HL-60/S4 treated with phorbol 12-myristate 13-acetate at 8.2 ng/mL for 4 days and 3 days (cell line): ENCODE results near the gene TREML4.

Experiments used
- in situ Hi-C: fragments of 300-500 bp; cut with MboI; formaldehyde crosslinking; loops from 2 replicates; pipeline ENCODE4 v1.15.0; 2022; ENCODE audit warnings: low sequenced_read_pairs

TREML4 gene, protein sequence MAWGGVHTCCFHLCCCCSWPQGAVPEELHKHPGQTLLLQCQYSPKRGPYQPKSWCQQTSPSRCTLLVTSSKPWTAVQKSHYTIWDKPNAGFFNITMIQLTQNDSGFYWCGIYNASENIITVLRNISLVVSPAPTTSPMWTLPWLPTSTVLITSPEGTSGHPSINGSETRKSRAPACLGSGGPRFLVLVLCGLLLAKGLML

DNA sequence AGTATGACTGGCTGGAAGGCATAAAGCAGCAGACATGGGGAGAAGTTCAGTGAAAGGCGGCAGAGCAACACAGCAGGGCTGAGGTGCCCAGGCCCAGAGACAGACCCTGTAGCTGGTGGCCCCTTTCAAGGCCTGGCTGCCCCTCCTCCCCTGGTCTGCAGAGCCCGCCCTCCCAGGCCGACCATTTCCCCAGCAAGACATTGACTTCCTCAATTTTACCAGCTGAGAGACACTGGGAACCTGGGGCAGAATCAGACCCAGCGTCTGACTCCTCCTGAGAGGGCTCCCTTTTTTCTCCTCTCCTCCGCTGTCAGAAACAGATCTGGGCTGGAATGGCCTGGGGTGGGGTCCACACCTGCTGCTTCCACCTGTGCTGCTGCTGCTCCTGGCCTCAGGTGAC is at the start of gene TREML4:
TREML4 (plus strand) TSS at position 254 of the 400 bp plus-strand sequence; CDS start at position 333, 79 bp downstream.
- in situ Hi-C loops = no loop called here

DNA sequence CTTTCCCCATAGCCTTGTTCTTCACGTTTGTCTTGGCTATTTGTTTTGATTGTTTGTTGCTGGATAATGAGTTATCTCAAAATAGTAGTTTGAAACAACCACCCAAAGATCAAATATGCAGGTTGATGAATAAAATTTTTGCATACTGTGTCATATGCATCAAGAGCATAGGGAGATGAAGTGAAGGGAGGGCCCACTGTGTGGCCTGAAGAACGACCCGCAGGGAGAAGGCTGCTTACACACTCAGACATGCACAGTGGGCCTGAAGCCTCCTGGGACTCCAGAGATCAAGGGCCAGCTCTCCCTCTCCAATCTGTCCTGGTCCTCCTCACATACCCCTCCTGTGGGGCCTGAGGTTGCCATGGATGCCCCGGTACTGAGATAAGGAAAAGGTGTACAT is 49.0 kb upstream of the TREML4 start:
- in situ Hi-C loops = loop anchor here (25.0 kb wide), 1 partner anchor 92 kb away; no protein-coding TSS in a partner anchor

DNA sequence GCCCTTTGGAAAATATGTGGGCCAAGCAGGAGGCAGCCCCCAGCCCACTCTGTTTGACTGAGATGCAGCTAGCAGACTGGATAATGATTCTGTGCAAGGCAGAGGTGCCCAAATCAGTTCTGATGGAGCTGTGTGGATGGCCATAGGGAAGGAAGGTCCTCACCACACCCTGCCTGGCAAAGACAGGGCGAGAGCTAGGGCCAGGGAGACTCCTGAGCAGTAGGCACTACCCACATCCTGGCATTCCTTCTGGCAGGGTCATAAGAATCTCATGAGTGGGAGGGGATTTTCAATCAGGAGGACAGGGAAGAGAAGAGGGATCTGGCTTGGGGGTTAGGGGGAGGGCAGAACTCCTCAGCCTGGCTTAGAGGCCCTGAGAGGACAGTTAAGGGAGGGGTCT is 46.6 kb upstream of the TREML4 start:
- in situ Hi-C loops = loop anchor here (25.0 kb wide), 1 partner anchor 94 kb away; no protein-coding TSS in a partner anchor

DNA sequence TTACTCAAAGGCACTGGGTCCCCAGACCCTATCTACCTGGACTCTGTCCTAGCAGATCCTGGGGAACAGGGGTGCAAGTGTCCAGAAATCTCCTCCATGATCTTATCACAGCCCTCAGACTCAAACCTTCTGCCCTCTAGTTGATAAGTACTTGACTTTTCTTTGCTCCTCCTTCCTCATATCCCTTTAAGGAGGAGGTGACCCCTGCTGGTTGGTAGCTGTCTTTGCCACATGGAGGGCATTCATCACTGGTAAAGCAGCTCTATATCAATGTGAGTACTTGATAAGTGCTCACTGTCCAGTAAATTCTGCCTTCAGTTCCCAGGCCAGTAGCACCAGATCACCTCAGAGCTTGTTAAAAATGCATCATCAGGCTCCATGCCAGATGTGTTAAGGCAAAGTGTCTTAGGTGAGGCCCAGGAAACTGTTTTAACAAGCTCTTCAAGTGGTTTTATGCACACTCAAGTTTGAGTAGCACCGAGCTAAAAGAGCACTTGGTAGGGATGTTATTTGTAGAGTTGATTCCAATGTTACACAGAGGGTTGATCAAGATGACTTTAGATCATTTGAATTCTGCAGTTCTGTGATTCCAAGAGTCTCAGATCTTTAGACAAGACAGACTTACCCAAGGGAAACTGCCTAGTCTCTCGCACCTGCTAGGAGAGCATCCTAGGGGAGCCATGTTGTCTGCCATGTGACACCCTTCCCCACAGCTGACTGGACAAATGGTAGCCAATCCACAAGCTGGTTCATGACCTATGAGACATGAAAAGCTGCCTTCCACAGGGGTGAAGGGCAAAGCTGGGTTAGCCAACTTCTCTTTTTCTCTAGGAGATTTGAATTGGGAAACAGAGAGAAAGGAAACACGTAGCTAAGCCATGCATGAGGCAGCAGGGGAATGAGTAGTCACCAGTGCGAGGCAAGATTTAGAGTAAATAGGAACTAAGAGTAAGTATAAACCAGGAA is 45.8 kb upstream of the TREML4 start:
- in situ Hi-C loops = loop anchor here (25.0 kb wide), 1 partner anchor 95 kb away; no protein-coding TSS in a partner anchor

DNA sequence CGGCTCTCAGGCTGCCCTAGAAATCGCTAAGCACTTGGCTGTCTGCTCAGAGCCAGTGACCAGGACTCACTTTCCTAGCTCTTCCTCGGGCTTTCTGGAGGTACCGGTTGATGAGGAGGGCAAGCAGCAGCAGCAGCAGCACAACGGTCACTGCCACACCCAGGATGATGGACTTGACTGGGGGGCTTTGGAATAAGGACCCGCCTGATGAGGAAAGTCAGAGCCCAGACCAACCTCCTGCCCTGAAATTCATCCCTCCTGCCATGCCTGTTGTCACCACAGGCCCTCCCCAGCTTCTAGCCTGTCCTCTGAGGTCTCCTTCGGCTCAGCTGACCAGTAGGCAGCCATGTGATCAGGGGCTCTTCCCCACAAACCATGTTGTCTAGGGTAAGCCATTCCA is 43.4 kb upstream of the TREML4 start:
- in situ Hi-C loops = loop anchor here (25.0 kb wide), 1 partner anchor 97 kb away; no protein-coding TSS in a partner anchor

DNA sequence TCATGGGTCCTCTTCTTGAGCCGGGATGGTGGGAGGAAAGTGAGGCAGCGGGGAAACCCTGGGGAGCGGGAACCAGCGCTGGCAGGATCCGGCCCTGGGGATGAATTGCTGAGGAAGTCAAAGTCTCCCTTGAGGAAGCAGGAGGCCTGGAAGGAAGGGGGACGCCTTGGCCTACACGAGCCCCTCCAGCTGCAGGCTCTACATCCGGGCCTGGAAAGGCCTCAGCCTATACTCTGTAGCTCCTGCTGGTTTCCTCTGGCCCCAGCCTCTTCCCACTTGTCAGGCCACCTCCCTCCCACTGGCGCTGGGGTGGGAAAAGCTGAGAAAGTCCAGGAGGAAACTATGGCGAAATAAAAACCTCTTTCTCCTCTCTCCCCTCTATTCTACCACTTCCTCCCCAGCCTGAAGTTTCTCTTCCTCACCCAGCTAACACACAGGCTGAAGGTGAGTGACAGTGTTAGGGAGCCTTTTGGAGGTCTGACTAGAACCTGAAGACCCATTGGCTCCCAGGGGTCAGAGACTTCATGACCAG is 42.1 kb upstream of the TREML4 start:
- in situ Hi-C loops = loop anchor here (25.0 kb wide), 1 partner anchor 99 kb away; no protein-coding TSS in a partner anchor

DNA sequence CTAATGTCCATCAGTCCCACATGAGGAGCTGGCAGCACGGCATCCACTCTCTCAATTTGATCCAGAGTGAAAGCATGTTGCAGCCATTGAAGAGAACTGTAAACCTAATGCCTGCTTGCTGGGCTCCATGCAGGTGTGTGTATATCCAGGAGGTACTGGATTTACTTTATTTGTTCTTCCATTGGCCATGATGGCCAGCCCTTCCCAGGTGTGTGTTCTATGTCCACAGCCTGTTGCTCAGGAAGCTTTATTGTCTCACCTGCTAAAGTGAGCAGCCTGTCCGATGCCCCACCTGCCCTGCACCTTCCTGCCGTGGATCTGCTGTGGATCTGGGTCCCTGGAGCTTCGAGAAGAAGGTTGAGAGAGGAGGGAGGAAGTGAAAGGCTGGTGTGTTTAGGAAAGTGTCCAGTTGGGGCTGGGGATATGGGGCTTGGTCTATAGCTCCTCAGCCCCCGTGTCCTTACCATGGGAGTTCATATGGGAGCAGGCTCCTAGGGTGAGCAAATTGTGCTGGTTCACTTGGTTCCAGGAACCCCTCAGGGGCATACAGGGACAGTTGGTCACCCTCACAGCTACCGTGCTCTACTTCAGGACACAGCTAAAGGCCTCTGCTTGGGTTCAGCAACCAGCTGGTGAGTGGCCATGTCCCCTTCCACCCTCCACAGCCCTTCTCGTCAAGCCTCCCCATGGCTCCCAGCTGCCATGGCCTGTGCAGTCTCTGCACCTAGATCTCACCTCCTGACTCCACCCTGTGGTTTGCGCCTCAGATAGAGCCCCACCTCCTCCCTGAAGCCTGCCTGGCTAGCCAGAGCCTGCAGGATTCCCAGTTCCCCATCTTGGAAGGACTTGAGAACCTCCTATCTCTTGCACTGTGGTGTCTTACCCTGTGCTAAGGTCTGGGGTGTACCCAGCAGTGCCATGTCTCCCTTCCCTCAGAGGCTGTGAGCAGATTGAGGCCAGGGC is 39.9 kb upstream of the TREML4 start:
- in situ Hi-C loops = loop anchor here (25.0 kb wide), 1 partner anchor 101 kb away; no protein-coding TSS in a partner anchor

DNA sequence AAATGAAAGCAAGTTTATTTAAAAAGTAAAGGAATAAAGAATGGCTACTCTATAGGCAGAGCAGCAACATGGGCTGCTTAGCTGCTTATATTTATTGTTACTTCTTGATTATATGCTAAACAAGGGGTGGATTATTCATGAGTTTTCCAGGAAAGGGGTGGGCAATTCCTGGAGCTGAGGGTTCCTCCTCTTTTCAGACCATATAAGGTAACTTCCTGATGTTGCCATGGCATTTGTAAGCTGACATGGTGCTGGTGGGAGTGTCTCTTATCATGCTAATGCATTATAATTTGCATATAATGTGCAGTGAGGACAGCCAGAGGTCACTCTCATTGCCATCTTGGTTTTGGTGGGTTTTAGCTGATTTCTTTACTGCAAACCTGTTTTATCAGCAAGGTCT is 39.1 kb upstream of the TREML4 start:
- in situ Hi-C loops = loop anchor here (25.0 kb wide), 1 partner anchor 102 kb away; no protein-coding TSS in a partner anchor

DNA sequence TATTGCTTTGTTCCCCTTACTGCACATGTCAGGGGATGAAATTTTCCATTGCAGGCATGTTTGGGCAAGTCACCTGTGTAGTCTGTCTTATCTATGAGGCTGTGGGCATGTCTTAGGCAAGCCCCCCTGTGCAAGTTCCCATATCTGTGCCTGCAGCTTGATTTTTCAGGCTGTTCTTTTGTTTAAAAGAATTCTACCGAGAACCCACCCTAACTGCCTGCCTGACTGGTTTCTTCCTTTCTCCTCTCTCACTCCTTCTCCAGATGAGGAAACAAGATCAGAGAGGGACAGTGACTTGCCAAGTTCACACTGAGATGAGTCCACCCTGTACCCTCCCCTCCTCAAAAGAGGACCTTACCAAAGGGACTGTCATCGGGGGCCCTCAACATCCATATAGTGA is 38.2 kb upstream of the TREML4 start:
- in situ Hi-C loops = loop anchor here (10.0 to 25.0 kb wide), 2 partner anchors 103 to 125 kb away; no protein-coding TSS in a partner anchor

DNA sequence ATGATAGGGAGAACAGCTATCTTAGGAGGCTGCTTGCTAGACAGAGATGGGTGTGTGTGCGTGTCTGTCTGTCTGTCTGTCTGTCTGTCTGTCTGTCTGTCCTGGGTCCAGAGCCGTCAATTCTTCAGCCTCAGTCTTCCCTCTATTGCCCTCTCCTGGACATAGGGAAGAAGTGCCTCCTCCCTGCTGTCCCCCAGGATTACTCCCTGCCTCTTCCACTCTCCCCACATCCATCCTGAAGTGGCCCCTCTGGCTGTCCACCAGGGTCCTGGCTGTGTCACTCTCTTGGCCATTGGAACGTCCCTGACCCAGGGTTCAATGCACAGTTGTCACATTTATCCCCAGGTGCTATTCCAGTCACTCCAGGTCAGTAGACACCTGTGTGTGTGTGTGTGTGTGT is 37.4 kb upstream of the TREML4 start:
- in situ Hi-C loops = loop anchor here (10.0 to 25.0 kb wide), 2 partner anchors 103 to 124 kb away; no protein-coding TSS in a partner anchor

DNA sequence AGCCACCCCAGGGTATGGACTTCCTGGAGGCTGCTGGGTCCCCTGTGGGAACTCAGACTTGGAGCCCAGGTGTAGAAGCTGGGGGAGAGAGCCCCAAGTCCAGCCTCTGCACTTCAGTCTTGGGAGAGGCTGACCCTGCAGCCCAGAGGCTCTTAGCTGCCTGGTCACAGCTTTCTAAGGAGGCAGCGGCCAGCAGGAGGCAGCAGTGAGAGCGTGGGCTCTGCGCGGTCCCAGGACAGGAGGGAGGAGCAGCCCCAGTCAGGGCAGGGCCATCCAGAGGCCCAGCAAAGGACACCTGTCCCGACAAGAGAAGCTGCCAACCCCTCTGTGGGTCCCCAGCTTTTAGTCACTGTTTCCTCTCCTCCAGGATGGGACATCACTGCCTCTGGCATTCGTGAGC is 36.6 kb upstream of the TREML4 start:
- in situ Hi-C loops = loop anchor here (10.0 to 25.0 kb wide), 2 partner anchors 104 to 123 kb away; no protein-coding TSS in a partner anchor

DNA sequence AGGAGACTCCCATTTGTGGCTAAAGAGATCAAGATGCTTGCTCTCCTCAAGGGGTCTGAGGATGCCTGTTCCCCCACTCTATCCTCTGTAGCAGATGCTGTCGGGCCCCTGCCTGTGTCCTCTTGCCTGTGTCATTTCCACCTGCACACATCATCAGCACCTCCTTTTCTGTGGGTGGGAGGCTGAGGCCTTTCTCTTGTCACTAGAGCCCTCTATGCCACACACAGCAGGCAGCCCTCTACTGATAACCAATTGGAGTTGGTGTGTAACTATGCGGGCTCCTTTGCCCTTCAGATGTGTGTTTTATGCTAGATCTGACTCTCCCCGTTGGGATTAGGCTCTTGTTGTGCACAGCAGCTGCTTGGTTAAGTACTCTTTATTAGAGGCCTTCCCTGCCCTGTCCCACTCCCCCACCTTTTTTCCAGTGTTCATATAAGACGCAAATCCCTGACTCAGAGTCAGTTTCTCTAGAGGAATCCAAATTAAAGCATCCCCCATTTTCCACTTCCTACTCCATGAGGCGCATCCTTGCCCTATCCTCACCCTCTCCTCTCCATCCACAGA is 34.9 kb upstream of the TREML4 start:
- in situ Hi-C loops = loop anchor here (10.0 to 25.0 kb wide), 2 partner anchors 106 to 122 kb away; no protein-coding TSS in a partner anchor

DNA sequence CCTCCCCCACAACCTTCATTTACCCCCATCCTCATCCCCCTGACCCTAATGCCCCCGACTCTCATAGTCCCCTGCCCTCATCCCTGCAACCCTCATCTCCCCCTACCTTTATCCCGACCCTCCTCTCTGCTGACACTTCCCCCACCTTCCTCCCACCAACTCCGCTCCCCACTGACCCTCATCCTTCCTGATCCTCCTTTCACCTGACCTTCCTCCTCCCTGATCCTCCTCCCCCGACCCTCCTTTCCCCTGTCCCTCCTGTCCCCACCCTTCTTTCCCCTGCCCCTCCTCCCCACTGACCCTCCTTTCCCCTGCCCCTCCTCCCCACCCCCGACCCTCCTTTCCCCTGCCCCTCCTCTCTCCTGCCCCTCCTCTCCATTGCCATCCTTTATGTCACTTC is 34.3 kb upstream of the TREML4 start:
- in situ Hi-C loops = loop anchor here (10.0 to 25.0 kb wide), 2 partner anchors 107 to 121 kb away; no protein-coding TSS in a partner anchor

DNA sequence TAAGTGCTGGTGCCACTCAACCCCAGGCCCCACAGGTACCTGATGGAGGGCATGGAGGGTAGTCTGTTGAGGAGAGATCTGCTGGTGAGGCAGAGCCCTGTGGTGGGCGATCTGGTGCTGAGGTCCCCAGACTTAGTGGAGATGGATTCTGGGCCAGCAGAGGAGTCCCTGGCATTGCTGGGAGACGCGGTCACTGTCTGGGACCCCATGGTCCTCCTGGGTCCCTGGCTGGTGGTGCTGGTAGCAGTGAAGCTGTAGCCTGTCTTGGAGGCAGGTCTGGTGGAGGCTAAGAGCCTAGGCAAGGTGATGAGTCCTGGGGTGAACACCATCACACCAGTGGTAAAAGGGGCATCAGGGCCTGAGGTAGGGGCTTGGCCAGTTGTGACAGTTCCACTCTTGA is 33.8 kb upstream of the TREML4 start:
- in situ Hi-C loops = loop anchor here (10.0 to 25.0 kb wide), 2 partner anchors 107 to 120 kb away; no protein-coding TSS in a partner anchor

DNA sequence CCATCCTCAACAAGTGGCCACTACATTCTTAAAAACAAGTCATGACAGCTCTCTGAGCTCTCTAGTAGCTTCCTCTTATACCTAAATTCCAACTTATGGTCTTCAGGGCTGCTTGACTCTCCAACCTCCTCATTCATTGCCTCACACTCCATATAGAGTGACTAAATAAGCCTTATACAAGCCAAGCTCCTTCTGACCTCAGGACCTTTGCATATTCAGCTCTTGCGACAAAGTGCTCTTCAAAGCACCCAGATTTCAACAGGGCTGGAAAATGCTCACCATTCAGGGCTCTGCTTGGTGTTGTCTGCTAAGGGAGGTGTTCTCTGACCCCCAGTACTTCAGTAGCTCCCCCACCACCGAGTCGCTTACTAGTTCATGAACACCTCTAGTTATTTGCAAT is 30.9 kb upstream of the TREML4 start:
- in situ Hi-C loops = loop anchor here (10.0 to 25.0 kb wide), 2 partner anchors 110 to 118 kb away; no protein-coding TSS in a partner anchor

DNA sequence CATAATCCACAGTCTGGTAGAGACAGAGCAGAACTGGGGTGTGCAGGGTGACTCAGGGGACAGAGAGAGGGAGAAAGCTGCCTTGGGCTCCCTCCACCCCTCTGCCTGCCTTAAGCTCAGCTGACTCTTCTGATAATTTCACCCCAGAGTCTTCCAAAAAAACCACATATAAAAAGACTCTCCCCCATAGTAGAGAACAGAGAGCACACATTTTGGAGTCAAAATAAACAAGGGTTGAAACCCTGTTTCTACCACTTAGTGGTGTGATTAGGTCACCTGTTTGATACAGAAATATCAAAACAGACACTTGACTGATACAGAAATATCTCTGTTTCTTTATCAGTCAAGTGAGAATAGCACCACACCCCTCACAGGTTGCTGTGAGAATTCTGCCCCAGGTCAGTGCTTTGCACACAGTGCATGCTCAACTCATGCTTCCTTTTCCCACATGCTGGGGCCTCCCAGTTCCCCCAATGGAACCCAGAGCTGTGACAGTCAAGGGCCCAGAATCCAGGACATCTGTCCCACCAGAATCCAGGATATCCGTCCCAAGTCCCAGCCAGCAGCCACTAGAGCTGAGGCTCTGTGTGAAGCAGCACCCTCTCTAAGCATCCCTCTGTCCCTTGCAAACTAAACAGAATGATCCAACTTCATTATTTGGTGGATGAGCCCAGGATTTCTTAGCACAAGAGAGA is 28.4 kb upstream of the TREML4 start:
- in situ Hi-C loops = loop anchor here (10.0 to 25.0 kb wide), 2 partner anchors 112 to 115 kb away; no protein-coding TSS in a partner anchor

DNA sequence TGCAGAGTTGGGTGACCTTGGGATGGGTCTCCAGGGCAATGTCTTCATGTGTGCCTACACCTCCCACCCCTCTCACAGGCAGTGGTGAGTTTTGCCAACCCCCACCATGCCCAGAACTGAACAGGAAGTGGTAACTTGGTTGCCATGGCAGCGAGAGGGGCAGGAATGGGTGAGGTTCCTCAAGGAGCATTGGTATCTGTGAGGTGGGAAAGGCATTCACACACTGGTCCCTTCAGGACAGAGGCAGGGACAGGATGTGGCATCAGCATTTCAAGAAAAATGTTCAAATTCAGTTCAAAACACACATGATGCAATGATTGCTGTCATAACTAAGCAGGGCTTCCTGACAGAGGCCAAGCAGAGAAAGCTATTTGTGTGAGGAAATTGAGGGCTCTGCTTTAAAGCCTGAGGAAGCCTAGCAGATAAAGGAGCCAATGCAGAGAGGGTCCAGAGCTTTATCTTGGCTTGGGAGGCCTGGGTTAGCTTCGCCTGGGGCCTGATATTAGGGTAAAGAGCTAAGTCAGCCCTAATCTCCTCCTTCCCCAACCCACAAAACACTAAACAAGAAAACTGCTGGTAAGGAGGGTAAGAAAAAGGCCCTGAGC is 27.8 kb upstream of the TREML4 start:
- in situ Hi-C loops = no loop called here
